ENCODE data around the gene EHBP1L1.
"Not testable (repeated sequence)": the region's sequence is repeated elsewhere in the genome, so short reads cannot be mapped to it uniquely, and the experiment has no call there.

Gene EHBP1L1

GRCh38 chr11:65637794-65638419, 62.1 kb downstream of the EHBP1L1 start, which contains the start of gene SIPA1:
SIPA1 (plus strand) TSS chr11:65638101; CDS start chr11:65640922, 2,821 bp downstream.
- TF ChIP-seq CTCF (IDR thresholded peaks at IDR 0.05; ENCODE audit: borderline replicate concordance, extremely low read depth, low read length, poor library complexity, severe bottlenecking) (peak; percentile 11), EZH2 (IDR thresholded peaks at IDR 0.05; ENCODE audit: borderline replicate concordance, low read depth, low read length, severe bottlenecking) (no peak)

GRCh38 chr11:65639228-65639597, 63.4 kb downstream of the EHBP1L1 start:
- not testable (repeated sequence) for H3K27ac ChIP-seq (ENCODE audit: low read length); H3K9me3 ChIP-seq (ENCODE audit: insufficient read depth, low read length, severe bottlenecking); H4K20me1 ChIP-seq (ENCODE audit: insufficient read depth, low read length); ATAC-seq (ENCODE audit: insufficient read depth, low read depth); H3K4me3 ChIP-seq (ENCODE audit: low read depth in 1 of 2, low read length in 2 of 2); DNase-seq; H3K27me3 ChIP-seq (ENCODE audit: insufficient read depth, low read length, poor library complexity); H3K79me2 ChIP-seq (ENCODE audit: insufficient read depth, low read length); H2AFZ ChIP-seq (ENCODE audit: low read depth, low read length)
- H3K4me2 ChIP-seq (ENCODE audit: insufficient read depth, low read length) = peak overlapping the region; percentile 19
- peaks cover 43% of the 10 kb centered on the region for H3K4me1 ChIP-seq (ENCODE audit: insufficient read depth, low read length)
- H3K9ac ChIP-seq (ENCODE audit: low read depth, low read length) = peak overlapping the region; percentile 80; the same call in 1 of the 2 replicates
- peaks cover 47% of the 10 kb centered on the region for H3K36me3 ChIP-seq (ENCODE audit: insufficient read depth, low read length)

More at GRCh38 chr11:65637794-65638419, 62.1 kb downstream of the EHBP1L1 start, which contains the start of gene SIPA1:
- H3K9ac ChIP-seq (ENCODE audit: low read depth, low read length) = peak within 1 kb of the TSS; percentile 80
- ATAC-seq (ENCODE audit: insufficient read depth, low read depth) = peak; percentile 85
- DNase-seq = peak; percentile 79
- peak within 1 kb of the TSS; percentile 83 for H2AFZ ChIP-seq (ENCODE audit: low read depth, low read length)
- H3K4me1 ChIP-seq (ENCODE audit: insufficient read depth, low read length) = peaks cover 43% of the 10 kb centered on the region
- peaks cover 15% of the 10 kb centered on the region for H4K20me1 ChIP-seq (ENCODE audit: insufficient read depth, low read length)
- H3K27me3 ChIP-seq (ENCODE audit: insufficient read depth, low read length, poor library complexity) = no peaks in the 10 kb centered on the region
- peaks cover 8% of the 10 kb centered on the region for H3K79me2 ChIP-seq (ENCODE audit: insufficient read depth, low read length)
- H3K27ac ChIP-seq (ENCODE audit: low read length) = peak within 1 kb of the TSS; percentile 80
- H3K4me3 ChIP-seq (ENCODE audit: low read depth in 1 of 2, low read length in 2 of 2) = peak within 1 kb of the TSS; percentile 39 to 81; a peak in 3 of 4 replicates
- H3K4me2 ChIP-seq (ENCODE audit: insufficient read depth, low read length) = peak within 1 kb of the TSS; percentile 87
- H3K36me3 ChIP-seq (ENCODE audit: insufficient read depth, low read length) = peaks cover 60% of the 10 kb centered on the region
- no peaks in the 10 kb centered on the region for H3K9me3 ChIP-seq (ENCODE audit: insufficient read depth, low read length, severe bottlenecking)

GRCh38 chr11:65639623-65640482, 64.0 kb downstream of the EHBP1L1 start:
- 0 out of 4 replicates have a peak overlapping the region, but pooled peaks of 1 of the 2 experiments have one; percentile 4 for H3K4me3 ChIP-seq (ENCODE audit: low read depth in 1 of 2, low read length in 2 of 2)
- ATAC-seq (ENCODE audit: insufficient read depth, low read depth) (no peak), DNase-seq (peak; percentile 36)
- TF ChIP-seq CTCF (IDR thresholded peaks at IDR 0.05; ENCODE audit: borderline replicate concordance, extremely low read depth, low read length, poor library complexity, severe bottlenecking) (no peak), EZH2 (IDR thresholded peaks at IDR 0.05; ENCODE audit: borderline replicate concordance, low read depth, low read length, severe bottlenecking) (no peak)
- peak overlapping the region; percentile 19; the same call in 1 of the 2 replicates for H3K4me2 ChIP-seq (ENCODE audit: insufficient read depth, low read length)
- no peaks in the 10 kb centered on the region for H3K9me3 ChIP-seq (ENCODE audit: insufficient read depth, low read length, severe bottlenecking)
- peaks cover 41% of the 10 kb centered on the region for H3K36me3 ChIP-seq (ENCODE audit: insufficient read depth, low read length)
- peaks cover 43% of the 10 kb centered on the region for H3K4me1 ChIP-seq (ENCODE audit: insufficient read depth, low read length)
- H2AFZ ChIP-seq (ENCODE audit: low read depth, low read length) = no peak overlapping the region
- peak overlapping the region; percentile 48 for H3K27ac ChIP-seq (ENCODE audit: low read length)
- peaks cover 8% of the 10 kb centered on the region for H3K79me2 ChIP-seq (ENCODE audit: insufficient read depth, low read length)
- 0 out of 2 replicates have a peak, but pooled peaks cover 3% of the 10 kb centered on the region for H4K20me1 ChIP-seq (ENCODE audit: insufficient read depth, low read length)
- H3K27me3 ChIP-seq (ENCODE audit: insufficient read depth, low read length, poor library complexity) = no peaks in the 10 kb centered on the region
- H3K9ac ChIP-seq (ENCODE audit: low read depth, low read length) = peak overlapping the region; percentile 80; the same call in 1 of the 2 replicates

Data from DND-41 (cell line).